Measurements from ENCODE around the gene RAB36. TPM values are rescaled to one million over a fixed set of nuclear protein-coding genes. Genes with fewer than 3 reads are reported as not detected.

The RAB36 gene
- total RNA-seq, 1 donor from 2014 or later = 2.0 TPM

DNA sequence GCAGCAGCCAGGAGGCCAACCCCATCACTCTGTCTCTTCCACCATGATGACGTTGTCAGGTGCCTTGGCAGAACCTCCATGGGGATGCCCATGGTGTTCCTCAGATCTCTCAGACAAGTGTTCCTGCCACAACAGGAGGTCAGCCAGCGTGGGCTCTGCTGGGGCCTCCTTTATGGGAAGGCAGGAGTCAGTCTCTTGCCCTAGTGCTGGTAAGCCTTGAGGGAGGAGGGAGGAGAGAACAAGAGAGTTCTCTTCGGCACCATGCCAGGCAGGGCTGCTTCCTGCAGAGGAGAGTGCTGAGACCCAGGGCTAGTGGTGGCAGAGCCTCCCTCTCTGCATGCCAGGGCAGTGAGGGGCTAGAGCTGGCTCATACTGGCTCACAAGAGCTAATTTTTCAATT is 42.5 kb upstream of the RAB36 start:
- Mint-ChIP-seq H3K27me3 (ENCODE audit: unreplicated experiment) (peaks cover 4% of the 10 kb centered on the region), H3K9me3 (ENCODE audit: unreplicated experiment) (peaks cover 10% of the 10 kb centered on the region), H3K4me3 (ENCODE audit: unreplicated experiment) (no peak overlapping the region), H3K36me3 (ENCODE audit: unreplicated experiment) (no peaks in the 10 kb centered on the region), H3K4me1 (ENCODE audit: low read depth, unreplicated experiment) (peaks cover 27% of the 10 kb centered on the region), H3K27ac (ENCODE audit: unreplicated experiment) (no peak overlapping the region)
- DNase-seq = no peak
- TF ChIP-seq, protein P1, sequence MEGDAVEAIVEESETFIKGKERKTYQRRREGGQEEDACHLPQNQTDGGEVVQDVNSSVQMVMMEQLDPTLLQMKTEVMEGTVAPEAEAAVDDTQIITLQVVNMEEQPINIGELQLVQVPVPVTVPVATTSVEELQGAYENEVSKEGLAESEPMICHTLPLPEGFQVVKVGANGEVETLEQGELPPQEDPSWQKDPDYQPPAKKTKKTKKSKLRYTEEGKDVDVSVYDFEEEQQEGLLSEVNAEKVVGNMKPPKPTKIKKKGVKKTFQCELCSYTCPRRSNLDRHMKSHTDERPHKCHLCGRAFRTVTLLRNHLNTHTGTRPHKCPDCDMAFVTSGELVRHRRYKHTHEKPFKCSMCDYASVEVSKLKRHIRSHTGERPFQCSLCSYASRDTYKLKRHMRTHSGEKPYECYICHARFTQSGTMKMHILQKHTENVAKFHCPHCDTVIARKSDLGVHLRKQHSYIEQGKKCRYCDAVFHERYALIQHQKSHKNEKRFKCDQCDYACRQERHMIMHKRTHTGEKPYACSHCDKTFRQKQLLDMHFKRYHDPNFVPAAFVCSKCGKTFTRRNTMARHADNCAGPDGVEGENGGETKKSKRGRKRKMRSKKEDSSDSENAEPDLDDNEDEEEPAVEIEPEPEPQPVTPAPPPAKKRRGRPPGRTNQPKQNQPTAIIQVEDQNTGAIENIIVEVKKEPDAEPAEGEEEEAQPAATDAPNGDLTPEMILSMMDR (IDR thresholded peaks at IDR 0.05; ENCODE audit: partially characterized antibody, unreplicated experiment) = no peak

DNA sequence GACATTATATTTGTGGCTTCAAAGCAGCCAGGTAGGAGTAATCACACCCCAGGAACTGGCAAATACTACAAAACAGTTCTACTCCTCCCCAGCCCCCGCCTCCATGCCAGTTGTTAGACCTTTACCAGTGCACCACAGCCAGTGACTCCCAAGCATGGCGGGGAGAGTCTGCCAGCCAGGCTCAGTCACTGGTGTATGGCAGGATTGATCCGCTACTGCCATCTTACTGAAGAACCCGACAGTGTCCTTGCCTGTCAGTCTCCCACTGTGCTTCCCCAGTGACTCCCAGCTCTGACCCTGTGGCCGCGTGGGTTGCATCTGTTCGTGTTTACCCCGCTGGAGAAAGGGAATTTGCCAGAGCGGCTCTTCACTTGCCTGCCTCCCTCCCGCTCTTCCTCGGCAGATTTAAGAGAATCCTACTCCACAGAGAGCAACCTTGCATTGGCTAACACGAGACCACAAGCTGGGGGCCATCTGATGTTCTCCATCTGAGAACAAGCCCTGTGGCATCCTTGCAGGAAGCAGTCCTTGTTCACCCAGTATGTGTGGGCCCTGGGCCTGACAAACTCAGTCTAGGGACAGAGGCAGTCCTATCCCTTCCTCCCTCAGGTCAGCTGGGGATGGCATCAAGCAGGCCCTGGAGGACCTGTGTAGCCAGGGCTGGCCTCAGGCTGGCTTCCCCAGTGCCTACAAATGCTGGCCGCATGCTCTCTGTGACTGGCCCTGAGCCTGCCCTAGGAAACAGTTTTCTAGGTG is 41.9 kb upstream of the RAB36 start:
- Mint-ChIP-seq H3K4me1 (ENCODE audit: low read depth, unreplicated experiment) (peaks cover 29% of the 10 kb centered on the region), H3K4me3 (ENCODE audit: unreplicated experiment) (no peak overlapping the region), H3K27me3 (ENCODE audit: unreplicated experiment) (peaks cover 4% of the 10 kb centered on the region), H3K27ac (ENCODE audit: unreplicated experiment) (no peak overlapping the region), H3K36me3 (ENCODE audit: unreplicated experiment) (no peaks in the 10 kb centered on the region), H3K9me3 (ENCODE audit: unreplicated experiment) (peaks cover 10% of the 10 kb centered on the region)
- TF ChIP-seq, protein P1 (IDR thresholded peaks at IDR 0.05; ENCODE audit: partially characterized antibody, unreplicated experiment) = no peak
- DNase-seq = no peak

DNA sequence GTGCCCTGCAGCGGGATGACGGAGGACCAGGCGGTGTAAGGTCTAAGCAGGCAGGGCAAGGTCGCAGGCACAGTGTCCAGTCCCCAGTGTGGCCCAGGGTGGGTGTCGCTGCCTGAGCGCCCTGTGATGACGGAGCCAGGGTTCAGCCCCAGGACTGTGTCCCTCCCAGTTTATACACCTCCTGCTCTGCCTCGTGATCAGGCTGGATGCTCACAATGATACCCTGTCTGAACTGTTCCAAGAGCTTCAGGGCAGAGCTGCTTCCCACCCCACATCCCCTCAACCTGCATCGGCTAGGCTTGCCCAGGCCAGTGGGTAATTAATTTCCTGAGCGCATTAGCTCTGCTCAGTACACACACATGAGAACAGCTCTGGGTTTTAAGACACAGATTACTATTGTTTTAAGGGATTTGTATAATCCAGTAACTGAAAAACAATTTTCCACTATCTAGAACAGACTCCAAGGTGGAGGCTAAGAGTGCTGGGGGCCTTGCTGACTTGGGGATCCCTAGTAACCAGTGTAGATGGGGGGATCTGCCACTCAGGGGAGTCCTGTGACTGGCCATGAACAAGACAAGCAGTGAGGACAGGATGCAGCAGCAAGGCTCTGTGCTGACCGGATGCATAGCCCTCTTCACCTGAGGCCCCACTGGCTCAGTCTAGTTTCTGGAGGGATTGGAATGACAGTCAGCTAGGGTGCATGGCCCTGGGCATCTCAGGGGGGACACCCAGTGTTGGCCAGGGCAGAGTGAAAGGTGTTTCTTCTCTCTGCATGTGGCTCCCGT is 40.9 kb upstream of the RAB36 start:
- no peak for DNase-seq
- H3K36me3 Mint-ChIP-seq (ENCODE audit: unreplicated experiment) = no peaks in the 10 kb centered on the region
- peaks cover 29% of the 10 kb centered on the region for H3K4me1 Mint-ChIP-seq (ENCODE audit: low read depth, unreplicated experiment)
- H3K27ac Mint-ChIP-seq (ENCODE audit: unreplicated experiment) = no peak overlapping the region
- peaks cover 10% of the 10 kb centered on the region for H3K9me3 Mint-ChIP-seq (ENCODE audit: unreplicated experiment)
- H3K4me3 Mint-ChIP-seq (ENCODE audit: unreplicated experiment) = no peak overlapping the region
- H3K27me3 Mint-ChIP-seq (ENCODE audit: unreplicated experiment) = peaks cover 4% of the 10 kb centered on the region
- TF ChIP-seq, protein P1 (IDR thresholded peaks at IDR 0.05; ENCODE audit: partially characterized antibody, unreplicated experiment) = no peak

DNA sequence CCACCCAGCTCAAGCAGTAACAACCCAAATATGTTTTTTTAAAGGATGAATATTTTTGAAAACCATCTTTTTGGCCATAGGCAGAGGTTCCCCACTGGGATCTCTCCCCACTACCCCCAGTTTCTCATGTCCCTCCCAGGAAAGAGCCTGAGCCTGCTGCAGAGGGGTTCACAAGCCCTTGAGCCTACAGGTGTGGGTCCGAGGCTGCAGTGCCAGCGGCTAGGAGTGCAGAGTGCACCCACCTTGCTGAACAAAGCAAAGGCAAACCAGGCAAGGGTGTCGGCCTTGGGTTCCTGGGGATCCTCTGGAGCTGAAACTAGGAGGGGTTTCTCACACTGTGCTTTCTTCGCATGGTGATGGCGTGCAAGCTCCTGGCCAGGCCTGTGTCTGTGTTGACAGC is 40.0 kb upstream of the RAB36 start:
- TF ChIP-seq, protein P1 (IDR thresholded peaks at IDR 0.05; ENCODE audit: partially characterized antibody, unreplicated experiment) = no peak
- H3K27me3 Mint-ChIP-seq (ENCODE audit: unreplicated experiment) = peaks cover 9% of the 10 kb centered on the region
- DNase-seq = no peak
- H3K4me3 Mint-ChIP-seq (ENCODE audit: unreplicated experiment) = no peak overlapping the region
- peaks cover 10% of the 10 kb centered on the region for H3K9me3 Mint-ChIP-seq (ENCODE audit: unreplicated experiment)
- H3K27ac Mint-ChIP-seq (ENCODE audit: unreplicated experiment) = no peak overlapping the region
- no peaks in the 10 kb centered on the region for H3K36me3 Mint-ChIP-seq (ENCODE audit: unreplicated experiment)
- peaks cover 32% of the 10 kb centered on the region for H3K4me1 Mint-ChIP-seq (ENCODE audit: low read depth, unreplicated experiment)

DNA sequence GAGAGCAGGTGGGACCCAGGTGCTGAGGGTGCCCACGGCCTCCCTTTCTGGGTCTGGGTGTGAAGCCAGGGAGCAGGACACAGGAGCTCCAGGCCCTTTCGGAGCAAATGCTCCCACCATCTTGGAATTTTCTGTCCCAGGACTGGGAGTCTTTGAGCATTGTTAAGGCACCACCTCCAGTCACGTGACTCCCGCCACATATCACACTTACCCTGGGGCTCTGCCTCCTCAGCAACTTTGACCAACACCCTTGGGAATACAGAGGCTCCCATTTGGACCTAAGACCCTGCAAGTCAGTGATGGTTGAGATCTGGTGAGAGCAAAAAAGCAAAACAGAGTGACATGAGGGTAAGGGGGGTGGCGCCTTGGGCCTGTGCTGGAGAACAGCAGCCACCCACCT is 39.4 kb upstream of the RAB36 start:
- peaks cover 9% of the 10 kb centered on the region for H3K27me3 Mint-ChIP-seq (ENCODE audit: unreplicated experiment)
- H3K27ac Mint-ChIP-seq (ENCODE audit: unreplicated experiment) = no peak overlapping the region
- TF ChIP-seq, protein P1 (IDR thresholded peaks at IDR 0.05; ENCODE audit: partially characterized antibody, unreplicated experiment) = no peak
- H3K9me3 Mint-ChIP-seq (ENCODE audit: unreplicated experiment) = peaks cover 10% of the 10 kb centered on the region
- H3K36me3 Mint-ChIP-seq (ENCODE audit: unreplicated experiment) = no peaks in the 10 kb centered on the region
- H3K4me1 Mint-ChIP-seq (ENCODE audit: low read depth, unreplicated experiment) = peaks cover 34% of the 10 kb centered on the region
- H3K4me3 Mint-ChIP-seq (ENCODE audit: unreplicated experiment) = no peak overlapping the region
- DNase-seq = no peak

Data from glutamatergic neuron (in vitro differentiated cells).